NCI-H82 (cell line): ENCODE measurements around the gene STON2.

Source experiments
- DNase-seq: peaks from one replicate; lab custom pipeline; 2025; lab: John Stamatoyannopoulos, UW

The STON2 gene

DNA sequence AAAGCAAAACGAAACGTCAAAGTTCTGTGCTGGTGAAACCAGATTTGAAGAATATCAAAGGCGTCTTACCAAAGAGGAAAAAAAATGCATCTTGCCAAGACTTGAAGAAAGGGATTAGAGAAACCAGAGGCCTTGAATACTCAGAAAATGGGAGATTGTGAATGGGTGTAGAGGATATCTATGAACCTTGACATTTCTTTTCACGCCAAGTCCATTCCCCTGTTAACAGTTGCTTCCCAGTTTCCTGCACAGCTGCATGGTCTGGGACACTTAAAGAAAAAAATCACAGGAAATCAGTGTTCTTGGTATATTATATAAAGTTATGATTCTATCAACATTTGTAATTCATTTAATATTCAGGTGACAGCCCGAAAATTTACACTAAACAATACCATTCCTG, 178.0 kb downstream of the STON2 start:
- no peak for DNase-seq

DNA sequence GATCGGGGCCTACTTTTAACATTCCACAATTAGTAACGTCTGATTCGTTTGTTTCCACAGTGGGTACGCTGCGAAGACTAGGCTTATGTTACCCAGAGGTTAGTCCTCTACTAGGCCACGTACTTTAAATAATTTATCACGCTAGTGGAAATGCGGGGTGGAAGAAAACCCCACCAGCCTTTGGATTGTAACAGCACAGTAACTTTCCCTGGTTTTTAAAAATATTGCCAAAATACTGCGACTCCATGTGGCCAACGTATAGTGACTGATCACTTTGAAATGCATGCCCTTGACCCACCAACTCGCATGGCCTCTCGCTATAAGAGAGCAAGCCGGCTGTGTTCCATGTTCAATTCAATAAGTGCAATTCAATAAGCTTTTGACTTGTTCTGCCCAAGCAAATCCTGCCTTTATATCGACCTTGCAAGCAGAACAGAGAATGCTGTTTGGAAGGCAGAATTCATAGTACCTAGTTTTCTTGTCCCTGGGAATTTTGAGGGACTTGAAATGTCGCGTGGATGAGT, 178.5 kb downstream of the STON2 start:
- DNase-seq, result peak; percentile 34

DNA sequence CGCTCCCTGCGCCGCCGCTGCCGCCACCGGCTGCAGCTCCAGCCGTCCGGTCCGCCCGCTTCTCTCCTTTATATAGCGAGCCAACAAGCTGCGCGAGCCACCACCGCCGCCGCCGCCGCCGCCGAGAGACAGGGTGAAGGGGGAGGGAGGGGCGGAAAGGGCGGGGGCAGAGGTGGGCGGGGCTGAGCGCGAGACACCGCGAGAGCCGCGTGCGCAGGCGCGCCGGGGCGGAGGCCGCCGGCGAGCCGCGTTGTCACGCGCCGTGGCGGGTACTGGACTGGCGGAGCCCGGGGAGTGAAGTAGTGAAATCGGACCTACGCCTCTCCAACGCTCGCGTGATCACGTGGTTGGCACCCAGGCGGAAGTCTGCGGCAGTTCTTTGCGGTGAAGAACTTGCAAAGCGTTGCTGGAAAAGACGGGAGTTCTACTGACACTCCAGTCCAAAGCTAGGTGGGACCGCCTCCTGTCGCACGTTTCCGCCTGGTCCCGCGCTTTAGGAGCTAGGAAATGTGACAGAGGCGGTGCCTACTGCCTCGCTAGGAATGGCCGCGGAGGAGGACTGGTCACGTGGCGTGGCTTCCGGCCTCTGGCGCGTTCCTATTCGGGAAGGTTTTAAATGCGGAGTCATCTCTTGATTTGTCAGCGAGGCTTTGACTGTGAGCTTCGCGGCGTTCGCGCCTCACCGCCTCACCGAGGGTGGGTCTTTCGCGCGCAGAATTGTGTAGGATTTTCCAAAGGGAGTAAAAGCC, 179.1 kb downstream of the STON2 start, which contains the start of gene GTF2A1:
TSS of gene GTF2A1 (minus strand) at position 130 of the 749 bp plus-strand sequence. CDS start 441 bp downstream, outside the sequence.
- DNase-seq, result peak; percentile 97

DNA sequence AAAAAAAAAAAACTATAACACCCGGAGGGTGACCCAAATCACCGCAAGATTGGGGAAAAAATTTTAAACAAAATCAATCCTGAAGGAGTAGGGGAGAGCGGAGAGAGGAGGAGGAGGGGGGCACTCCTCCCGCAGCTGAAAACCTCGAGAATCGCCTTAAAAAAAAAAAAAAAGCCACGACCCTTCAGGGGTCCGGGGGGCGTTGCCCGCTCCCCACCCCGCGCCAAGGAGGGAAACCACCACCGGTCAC, 179.6 kb downstream of the STON2 start:
- no peak for DNase-seq

- peak; percentile 64 for DNase-seq
Observed at GRCh38 chr14:81219759-81220579, 180.2 kb downstream of the STON2 start.

GRCh38 chr14:81219210-81219758, 180.8 kb downstream of the STON2 start:
- DNase-seq, result peak; percentile 98

- DNase-seq, result peak; percentile 63
Observed at GRCh38 chr14:81211844-81212243, 188.3 kb downstream of the STON2 start.
